ENCODE results near the gene ADSL.
"Not testable (repeated sequence)": the region's sequence is repeated elsewhere in the genome, so short reads cannot be mapped to it uniquely, and the experiment has no call there.

The ADSL gene

GRCh38 chr22:40374567-40374966, 28.3 kb downstream of the ADSL start:
- DNase-seq = no peak

- no peak for DNase-seq
Observed at GRCh38 chr22:40376149-40376548, 29.8 kb downstream of the ADSL start.

GRCh38 chr22:40377931-40378330, 31.6 kb downstream of the ADSL start:
- no peak for DNase-seq

- not testable (repeated sequence) for DNase-seq
Observed at GRCh38 chr22:40378448-40378847, 32.1 kb downstream of the ADSL start.

DNA sequence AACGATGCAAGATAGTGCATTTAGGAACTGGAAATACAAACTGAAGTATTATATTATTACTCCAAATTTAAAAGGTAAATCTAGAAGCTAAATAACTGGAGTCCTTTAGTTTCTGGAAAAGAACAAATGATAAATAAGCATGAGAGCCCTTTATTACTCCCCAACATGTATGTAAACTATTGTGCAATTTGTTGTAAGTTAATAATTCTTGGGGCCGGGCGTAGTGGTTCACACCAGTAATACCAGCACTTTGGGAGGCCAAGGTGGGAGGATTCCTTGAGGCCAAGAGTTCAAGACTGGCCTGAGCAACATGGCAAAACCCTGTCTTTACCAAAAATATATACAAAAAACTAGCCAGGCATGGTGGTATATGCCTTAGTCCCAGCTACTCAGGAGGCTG, 35.2 kb downstream of the ADSL start:
- no peak for DNase-seq

DNA sequence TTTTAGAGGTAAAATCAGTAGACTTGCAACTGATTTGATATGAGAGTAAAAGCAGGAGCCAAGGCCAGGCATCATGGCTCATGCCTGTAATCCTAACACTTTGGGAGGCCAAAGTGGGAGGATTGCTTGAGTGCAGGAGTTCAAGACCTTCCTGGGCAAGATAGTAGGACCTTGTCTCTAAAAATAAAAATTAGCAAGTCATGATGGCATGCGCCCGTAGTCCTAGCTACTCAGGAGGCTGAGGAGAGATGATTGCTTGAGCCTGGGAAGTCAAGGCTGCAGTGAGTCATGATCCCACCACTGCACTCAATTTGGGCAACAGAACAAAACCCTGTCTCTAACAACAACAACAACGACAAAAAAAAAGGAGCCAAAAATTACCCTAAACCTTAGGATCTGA, 37.6 kb downstream of the ADSL start:
- DNase-seq = no peak

DNA sequence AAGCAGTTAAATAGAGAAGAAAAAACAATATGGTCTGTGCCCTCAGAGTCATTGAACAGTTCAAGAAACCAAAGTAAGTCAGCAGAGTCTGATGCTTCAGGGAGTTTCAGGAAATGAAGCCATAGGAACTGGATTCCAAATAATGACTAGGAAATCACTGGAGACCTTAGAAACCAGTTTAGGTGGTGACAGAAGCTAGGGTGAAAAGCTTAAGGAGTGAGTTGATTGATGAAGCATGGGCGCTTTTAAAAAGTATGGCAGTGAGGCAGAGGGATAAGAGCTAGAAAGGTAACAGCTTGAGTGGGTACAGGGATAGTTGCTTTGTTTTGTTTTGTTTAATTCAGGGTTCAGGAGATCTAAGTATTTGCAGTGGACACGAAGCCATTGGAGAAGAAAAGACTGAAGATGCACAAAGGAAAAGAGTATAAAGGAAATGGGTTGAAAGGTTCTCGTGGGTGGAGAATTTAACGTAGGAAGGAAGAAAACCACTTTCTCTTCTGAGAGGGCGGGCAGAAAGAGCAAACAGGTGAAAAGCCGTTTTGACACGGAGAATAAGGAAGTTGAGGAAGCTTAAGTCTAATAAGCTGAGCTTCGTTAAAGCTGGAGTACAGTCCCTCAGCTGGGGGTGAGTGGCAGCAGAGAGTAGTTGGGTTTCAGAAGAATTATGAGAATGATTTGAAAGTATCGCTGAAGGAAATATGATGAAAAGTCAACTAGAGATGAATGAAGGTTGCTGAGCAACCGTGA, 38.9 kb downstream of the ADSL start:
- DNase-seq = no peak

GRCh38 chr22:40387746-40388145, 41.4 kb downstream of the ADSL start:
- no peak for DNase-seq

- DNase-seq = no peak
Observed at GRCh38 chr22:40388231-40388630, 41.9 kb downstream of the ADSL start.

DNA sequence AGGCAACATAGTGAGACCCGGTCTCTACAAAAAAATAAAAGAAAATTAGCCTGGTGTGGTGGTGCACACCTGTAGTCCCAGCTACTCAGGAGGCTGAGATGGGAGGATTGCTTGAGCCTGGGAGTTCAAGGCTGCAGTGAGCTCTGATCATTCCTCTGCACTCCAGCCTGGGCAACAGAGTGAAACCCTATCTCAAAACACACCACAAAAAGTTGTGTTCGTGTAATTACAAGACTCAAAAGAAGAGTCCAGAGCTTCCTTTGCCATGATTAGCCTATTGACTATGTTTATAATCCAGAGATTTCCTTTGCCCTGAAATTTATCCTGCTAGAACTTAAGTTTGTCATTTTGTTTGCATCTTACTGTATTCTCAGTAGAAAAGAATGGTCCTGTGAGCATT, 45.1 kb downstream of the ADSL start:
- no peak for DNase-seq

- no peak for DNase-seq
Observed at GRCh38 chr22:40392618-40393017, 46.3 kb downstream of the ADSL start.

DNA sequence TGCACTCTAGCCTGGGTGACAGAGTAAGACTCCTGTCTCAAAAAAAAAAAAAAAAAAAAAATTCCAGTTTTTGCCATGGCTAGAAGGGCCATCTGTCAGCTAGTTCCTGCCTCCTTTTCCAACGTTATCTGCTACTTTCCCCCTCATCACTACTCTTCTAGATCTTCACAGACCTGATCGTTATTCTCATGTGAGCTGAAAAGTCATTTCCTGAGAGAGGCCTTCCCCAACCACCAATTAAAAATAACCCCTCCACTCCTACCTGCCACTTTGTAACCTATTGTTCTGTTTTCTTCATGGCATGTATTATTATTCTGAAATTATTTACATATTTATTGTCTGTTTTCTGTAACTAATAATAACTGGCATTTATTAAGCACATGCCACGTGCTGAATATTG, 48.3 kb downstream of the ADSL start:
- DNase-seq = no peak

- DNase-seq = no peak
Observed at GRCh38 chr22:40395607-40396006, 49.3 kb downstream of the ADSL start.

GRCh38 chr22:40396882-40397281, 50.6 kb downstream of the ADSL start:
- peak; percentile 40 for DNase-seq

- no peak for DNase-seq
Observed at GRCh38 chr22:40397396-40397795, 51.1 kb downstream of the ADSL start.

DNA sequence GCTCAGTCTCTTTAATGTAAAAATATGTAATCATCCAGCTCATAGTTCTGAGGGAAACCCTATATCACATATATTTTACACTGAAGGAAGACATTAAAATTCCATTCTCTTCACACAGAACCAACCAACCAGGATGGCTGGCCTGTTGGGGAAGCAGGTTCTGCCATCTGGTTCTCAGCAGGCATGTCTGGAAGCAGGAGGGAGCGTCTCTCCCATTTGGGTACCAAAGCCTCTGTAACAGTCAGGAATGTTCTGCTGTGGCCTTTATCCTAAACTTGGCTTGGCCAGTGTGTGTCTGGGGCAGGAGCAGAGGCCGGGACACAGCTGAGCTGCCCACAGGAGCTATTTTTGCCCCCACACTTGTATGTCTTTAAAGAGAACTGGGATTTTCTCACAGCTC, 53.3 kb downstream of the ADSL start:
- no peak for DNase-seq

DNA sequence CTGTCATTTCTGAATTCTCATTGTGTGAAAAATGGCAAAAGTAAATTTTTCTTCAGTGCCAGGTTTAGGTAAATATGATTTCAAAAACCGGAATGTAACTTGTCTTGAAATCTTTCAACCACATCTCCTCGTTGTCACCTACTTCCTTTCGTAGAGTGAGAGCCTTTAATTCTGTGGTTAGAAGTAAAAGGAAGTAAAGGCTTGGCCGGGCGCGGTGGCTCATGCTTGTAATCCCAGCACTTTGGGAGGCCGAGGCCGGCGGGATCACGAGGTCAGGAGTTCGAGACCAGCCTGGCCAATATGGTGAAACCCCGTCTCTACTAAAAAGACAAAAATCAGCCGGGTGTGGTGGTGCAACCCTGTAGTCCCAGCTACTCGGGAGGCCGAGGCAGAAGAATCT, 53.9 kb downstream of the ADSL start:
- DNase-seq = no peak

DNA sequence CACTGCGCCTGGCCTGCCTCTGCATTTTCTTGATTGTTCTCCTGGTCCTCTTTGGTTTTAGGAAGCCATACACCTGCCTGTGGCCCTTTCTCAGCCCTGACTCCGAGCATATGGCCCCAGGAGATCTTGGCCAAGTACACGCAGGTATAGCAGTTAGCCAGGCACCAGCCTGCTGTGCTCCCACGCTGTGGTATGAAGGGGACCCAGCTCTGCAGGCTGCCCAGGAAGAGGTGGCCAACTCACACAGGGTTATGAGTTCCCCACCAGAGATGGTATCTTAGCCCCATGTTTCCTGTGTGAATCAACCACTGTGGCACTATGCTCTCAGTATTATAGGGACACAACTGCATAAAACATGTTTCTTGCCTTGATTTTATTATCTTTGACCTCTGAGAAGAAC, 55.2 kb downstream of the ADSL start:
- no peak for DNase-seq

- no peak for DNase-seq
Observed at GRCh38 chr22:40401981-40402406, 55.7 kb downstream of the ADSL start.

DNA sequence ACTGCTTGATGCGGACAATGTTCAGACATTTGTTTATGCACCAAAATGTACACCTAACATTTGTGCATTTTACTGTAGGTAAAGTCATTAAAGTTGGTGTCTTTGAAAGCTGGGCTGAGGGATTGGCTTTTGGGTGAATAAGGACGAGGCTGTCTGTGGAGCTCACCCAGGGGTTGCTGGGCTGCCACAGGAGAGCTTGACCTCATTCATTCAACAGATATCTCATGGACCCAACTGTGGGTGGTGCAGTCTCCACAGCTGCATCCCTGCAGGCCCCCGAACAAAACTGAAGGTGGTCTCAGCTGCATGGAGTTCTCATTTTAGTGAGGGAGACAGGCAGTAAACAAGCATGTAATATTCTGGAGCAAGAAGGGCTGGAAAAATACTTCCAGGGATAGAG, 56.8 kb downstream of the ADSL start:
- DNase-seq = no peak

DNA sequence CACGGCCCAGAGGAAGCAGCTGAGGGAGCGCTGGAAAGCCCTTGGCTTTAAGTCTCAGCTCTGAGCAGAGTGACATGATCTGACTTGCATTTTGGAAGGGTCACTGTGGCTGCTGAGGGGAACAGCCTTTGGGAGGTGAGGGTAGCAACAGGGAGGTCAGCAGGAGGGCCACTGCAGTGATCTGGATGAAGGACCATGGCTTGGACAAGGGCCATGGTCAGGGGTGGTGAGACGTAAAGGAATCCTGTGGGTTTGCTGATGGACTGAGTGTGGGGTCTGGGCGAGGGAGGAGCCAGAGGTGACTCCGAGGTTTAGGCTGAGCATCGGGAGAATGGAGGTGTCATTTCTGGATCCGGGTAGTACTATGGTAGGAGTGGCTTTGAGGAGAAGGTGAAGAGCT, 57.4 kb downstream of the ADSL start:
- no peak for DNase-seq

GRCh38 chr22:40404251-40405177, 58.2 kb downstream of the ADSL start:
- DNase-seq = no peak

- DNase-seq = no peak
Observed at GRCh38 chr22:40405178-40406062, 59.1 kb downstream of the ADSL start.

All from NCI-H1092 treated with DMSO at 0.1 percent for 48 hours (cell line).